ENCODE measurements around the gene SRPRB. TPM values are rescaled to one million over a fixed set of nuclear protein-coding genes. Genes with fewer than 3 reads are reported as not detected.

SRPRB gene
- total and polyA plus RNA-seq, 9 of the 15 experiments (the other 6 are each of a cell fraction or from before 2014, with no cell fraction given) = 29.5 to 66.0 (median 41.4) TPM

GRCh38 chr3:133845127-133845526, 39.5 kb downstream of the SRPRB start (continued):
- TF ChIP-seq ELF4 (CRISPR knock-in tag; IDR thresholded peaks at IDR 0.05) (no peak), TCF3 (CRISPR knock-in tag; IDR thresholded peaks at IDR 0.05) (no peak), POLR2A (conservative IDR thresholded peaks at IDR 0.05) (no peak), IRF2 (CRISPR knock-in tag; IDR thresholded peaks at IDR 0.05) (no peak), SNIP1 (IDR thresholded peaks at IDR 0.05; ENCODE audit: low read depth) (no peak), ZNF311 (CRISPR knock-in tag; IDR thresholded peaks at IDR 0.05) (no peak), TEAD4 (IDR thresholded peaks at IDR 0.05; ENCODE audit: low read length) (no peak), TEAD4 (CRISPR knock-in tag; IDR thresholded peaks at IDR 0.05; ENCODE audit: borderline replicate concordance) (no peak), ZNF133 (CRISPR knock-in tag; IDR thresholded peaks at IDR 0.05) (no peak), TCF7 (IDR thresholded peaks at IDR 0.05; ENCODE audit: borderline replicate concordance) (no peak), SMARCC2 (IDR thresholded peaks at IDR 0.05; ENCODE audit: low read depth) (no peak)
- TF ChIP-seq, protein P1, sequence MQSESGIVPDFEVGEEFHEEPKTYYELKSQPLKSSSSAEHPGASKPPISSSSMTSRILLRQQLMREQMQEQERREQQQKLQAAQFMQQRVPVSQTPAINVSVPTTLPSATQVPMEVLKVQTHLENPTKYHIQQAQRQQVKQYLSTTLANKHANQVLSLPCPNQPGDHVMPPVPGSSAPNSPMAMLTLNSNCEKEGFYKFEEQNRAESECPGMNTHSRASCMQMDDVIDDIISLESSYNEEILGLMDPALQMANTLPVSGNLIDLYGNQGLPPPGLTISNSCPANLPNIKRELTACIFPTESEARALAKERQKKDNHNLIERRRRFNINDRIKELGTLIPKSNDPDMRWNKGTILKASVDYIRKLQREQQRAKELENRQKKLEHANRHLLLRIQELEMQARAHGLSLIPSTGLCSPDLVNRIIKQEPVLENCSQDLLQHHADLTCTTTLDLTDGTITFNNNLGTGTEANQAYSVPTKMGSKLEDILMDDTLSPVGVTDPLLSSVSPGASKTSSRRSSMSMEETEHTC (IDR thresholded peaks at IDR 0.05) = no peak

- Histone ChIP-seq H3K9ac (ENCODE audit: insufficient read depth in 1 of 2, low read depth in 2 of 2, low read length in 2 of 2) (no peak overlapping the region), H3K36me3 (ENCODE audit: control insufficient read depth, insufficient read depth, low read length) (no peaks in the 10 kb centered on the region), H2AFZ (ENCODE audit: low read depth, low read length) (no peak overlapping the region), H3K79me2 (ENCODE audit: control insufficient read depth, insufficient read depth, low read length) (no peaks in the 10 kb centered on the region; the same call in 2 of the 3 replicates), H3K4me2 (ENCODE audit: insufficient read depth, low read length) (no peak overlapping the region), H3K4me3 (no peak overlapping the region), H3K9me1 (ENCODE audit: control insufficient read depth, insufficient read depth, low read length) (no peaks in the 10 kb centered on the region), H3K4me1 (replicated peaks in 1 of 2; ENCODE audit: control insufficient read depth in 2 of 2, insufficient read depth in 2 of 2, low read length in 2 of 2) (peaks cover 14 to 46% of the 10 kb centered on the region in 2 experiments; a peak in 3 of 5 replicates), H3K27ac (ENCODE audit: extremely low read depth, low read depth, low read length) (no peak overlapping the region), H3K9me3 (replicated peaks; ENCODE audit: control insufficient read depth, insufficient read depth, low read depth, low read length) (no peaks in the 10 kb centered on the region), H4K20me1 (replicated peaks; ENCODE audit: control insufficient read depth, insufficient read depth, low read length) (no peaks in the 10 kb centered on the region), H3K27me3 (ENCODE audit: control insufficient read depth in 2 of 2, insufficient read depth in 2 of 2, low read length in 2 of 2) (no peaks in the 10 kb centered on the region)
- ChIA-PET CTCF (ENCODE audit: low intra/inter-chr PET ratio) (interaction anchor here (0.6 kb wide), 1 partner anchor 26 kb away, joined by 3 read pairs; no protein-coding TSS in a partner anchor), POLR2A (no interaction called here)
- intact Hi-C loops (cut with micrococcal nuclease) = no loop called here
- in situ Hi-C loops (cut with MboI) = no loop called here
- BruUV-seq (replicated peaks) = no TSS peak
- no peak for ATAC-seq
- no peak for FAIRE-seq
- no peak for DNase-seq (ENCODE audit: extremely low read depth in 1 of 4, low spot score in 3 of 4)
- no peak for TF ChIP-seq ZNF551 (CRISPR knock-in tag; IDR thresholded peaks at IDR 0.05)
- no peak for TF ChIP-seq GABPB2 (CRISPR knock-in tag; conservative IDR thresholded peaks at IDR 0.05)
- TF ChIP-seq PKNOX1 (IDR thresholded peaks at IDR 0.05) = no peak
- no peak for TF ChIP-seq ZNF57 (CRISPR knock-in tag; IDR thresholded peaks at IDR 0.05)
- no peak for TF ChIP-seq BCOR (IDR thresholded peaks at IDR 0.05)
- TF ChIP-seq SETDB1 (IDR thresholded peaks at IDR 0.05; ENCODE audit: low read length) = no peak
- TF ChIP-seq SLC30A9 (CRISPR knock-in tag; IDR thresholded peaks at IDR 0.05) = no peak
- no peak for TF ChIP-seq CGGBP1 (CRISPR knock-in tag; IDR thresholded peaks at IDR 0.05)
- TF ChIP-seq TAF1 (IDR thresholded peaks at IDR 0.05; ENCODE audit: control insufficient read depth, extremely low read depth, insufficient read depth, low read length, severe bottlenecking) = no peak
- no peak for TF ChIP-seq ZNF274 (IDR thresholded peaks at IDR 0.05; ENCODE audit: borderline replicate concordance, low read depth, low read length)
- TF ChIP-seq ZNF3 (CRISPR knock-in tag; IDR thresholded peaks at IDR 0.05) = no peak
- no peak for TF ChIP-seq CSDE1 (IDR thresholded peaks at IDR 0.05)
Measured at GRCh38 chr3:133849346-133849745, 43.7 kb downstream of the SRPRB start.
